Measurements from ENCODE around the gene NHLH2. TPM values are rescaled to one million over a fixed set of nuclear protein-coding genes. Genes with fewer than 3 reads are reported as not detected.

Gene NHLH2
- total RNA-seq, 1 experiment from 2014 or later: not detected

- no peak for DNase-seq (ENCODE audit: unreplicated experiment)
- Mint-ChIP-seq H3K4me3 (ENCODE audit: unreplicated experiment) (no peak overlapping the region), H3K9me3 (ENCODE audit: unreplicated experiment) (no peaks in the 10 kb centered on the region), H3K4me1 (ENCODE audit: insufficient read depth, unreplicated experiment) (no peaks in the 10 kb centered on the region), H3K27me3 (ENCODE audit: insufficient read depth, unreplicated experiment) (no peaks in the 10 kb centered on the region), H3K27ac (ENCODE audit: low read depth, unreplicated experiment) (no peak overlapping the region), H3K36me3 (ENCODE audit: insufficient read depth, unreplicated experiment) (no peaks in the 10 kb centered on the region)
- CTCF ChIA-PET: interaction anchor here (3.3 to 5.6 kb wide), 2 partner anchors 179 to 218 kb away, joined by 17 to 37 read pairs; no protein-coding TSS in a partner anchor
- TF ChIP-seq CTCF (IDR thresholded peaks at IDR 0.05; ENCODE audit: unreplicated experiment): no peak
- POLR2A ChIA-PET: interaction anchor here (0.7 to 2.4 kb wide), 2 partner anchors 175 to 184 kb away, joined by 3 to 7 read pairs; no protein-coding TSS in a partner anchor
- no TSS peak for BruUV-seq (replicated peaks)
- intact Hi-C loops (cut with micrococcal nuclease): loop anchor here (10.0 kb wide), 1 partner anchor 682 kb away; no protein-coding TSS in a partner anchor
Observed at GRCh38 chr1:115802416-115802815, 38.5 kb downstream of the NHLH2 start.

GRCh38 chr1:115797486-115797885, 43.4 kb downstream of the NHLH2 start:
- H3K27me3 Mint-ChIP-seq (ENCODE audit: insufficient read depth, unreplicated experiment): no peaks in the 10 kb centered on the region

GRCh38 chr1:115796897-115797296, 44.0 kb downstream of the NHLH2 start:
- no peak overlapping the region for H3K27ac Mint-ChIP-seq (ENCODE audit: low read depth, unreplicated experiment)

More at GRCh38 chr1:115797486-115797885, 43.4 kb downstream of the NHLH2 start:
- peaks cover 6% of the 10 kb centered on the region for H3K4me1 Mint-ChIP-seq (ENCODE audit: insufficient read depth, unreplicated experiment)
- intact Hi-C loops (cut with micrococcal nuclease): no loop called here
- ChIA-PET CTCF (interaction anchor here (0.5 to 0.8 kb wide), 2 partner anchors 10 to 190 kb away, joined by 4 read pairs; no protein-coding TSS in a partner anchor), POLR2A (interaction anchor here (2.6 kb wide), 1 partner anchor 15 kb away, joined by 8 read pairs; no protein-coding TSS in a partner anchor)
- H3K27ac Mint-ChIP-seq (ENCODE audit: low read depth, unreplicated experiment): no peak overlapping the region
- no peak for TF ChIP-seq CTCF (IDR thresholded peaks at IDR 0.05; ENCODE audit: unreplicated experiment)
- BruUV-seq (replicated peaks): no TSS peak
- no peaks in the 10 kb centered on the region for H3K36me3 Mint-ChIP-seq (ENCODE audit: insufficient read depth, unreplicated experiment)
- no peaks in the 10 kb centered on the region for H3K9me3 Mint-ChIP-seq (ENCODE audit: unreplicated experiment)
- H3K4me3 Mint-ChIP-seq (ENCODE audit: unreplicated experiment): no peak overlapping the region
- DNase-seq (ENCODE audit: unreplicated experiment): no peak

GRCh38 chr1:115796036-115796435, 44.9 kb downstream of the NHLH2 start:
- H3K36me3 Mint-ChIP-seq (ENCODE audit: insufficient read depth, unreplicated experiment): no peaks in the 10 kb centered on the region
- intact Hi-C loops (cut with micrococcal nuclease): no loop called here
- no peak for DNase-seq (ENCODE audit: unreplicated experiment)
- ChIA-PET POLR2A (no interaction called here), CTCF (no interaction called here)
- no TSS peak for BruUV-seq (replicated peaks)
- H3K4me3 Mint-ChIP-seq (ENCODE audit: unreplicated experiment): no peak overlapping the region
- H3K9me3 Mint-ChIP-seq (ENCODE audit: unreplicated experiment): no peaks in the 10 kb centered on the region
- peaks cover 6% of the 10 kb centered on the region for H3K4me1 Mint-ChIP-seq (ENCODE audit: insufficient read depth, unreplicated experiment)
- H3K27me3 Mint-ChIP-seq (ENCODE audit: insufficient read depth, unreplicated experiment): no peaks in the 10 kb centered on the region
- TF ChIP-seq CTCF (IDR thresholded peaks at IDR 0.05; ENCODE audit: unreplicated experiment): no peak
- H3K27ac Mint-ChIP-seq (ENCODE audit: low read depth, unreplicated experiment): no peak overlapping the region

More at GRCh38 chr1:115796897-115797296, 44.0 kb downstream of the NHLH2 start:
- no TSS peak for BruUV-seq (replicated peaks)
- Mint-ChIP-seq H3K4me1 (ENCODE audit: insufficient read depth, unreplicated experiment) (peaks cover 6% of the 10 kb centered on the region), H3K4me3 (ENCODE audit: unreplicated experiment) (no peak overlapping the region), H3K27me3 (ENCODE audit: insufficient read depth, unreplicated experiment) (no peaks in the 10 kb centered on the region), H3K9me3 (ENCODE audit: unreplicated experiment) (no peaks in the 10 kb centered on the region), H3K36me3 (ENCODE audit: insufficient read depth, unreplicated experiment) (no peaks in the 10 kb centered on the region)
- intact Hi-C loops (cut with micrococcal nuclease): no loop called here
- CTCF ChIA-PET: interaction anchor here (0.7 to 0.8 kb wide), 2 partner anchors 11 to 184 kb away, joined by 3 to 4 read pairs; no protein-coding TSS in a partner anchor
- POLR2A ChIA-PET: interaction anchor here (2.6 kb wide), 1 partner anchor 15 kb away, joined by 8 read pairs; no protein-coding TSS in a partner anchor
- no peak for TF ChIP-seq CTCF (IDR thresholded peaks at IDR 0.05; ENCODE audit: unreplicated experiment)
- no peak for DNase-seq (ENCODE audit: unreplicated experiment)

Measured in MCF 10A (cell line).